ENCODE measurements around the gene SCAF1.
A peak's percentile ranks its signal among the peaks of the same experiment; 100 is the strongest.

Gene SCAF1, protein sequence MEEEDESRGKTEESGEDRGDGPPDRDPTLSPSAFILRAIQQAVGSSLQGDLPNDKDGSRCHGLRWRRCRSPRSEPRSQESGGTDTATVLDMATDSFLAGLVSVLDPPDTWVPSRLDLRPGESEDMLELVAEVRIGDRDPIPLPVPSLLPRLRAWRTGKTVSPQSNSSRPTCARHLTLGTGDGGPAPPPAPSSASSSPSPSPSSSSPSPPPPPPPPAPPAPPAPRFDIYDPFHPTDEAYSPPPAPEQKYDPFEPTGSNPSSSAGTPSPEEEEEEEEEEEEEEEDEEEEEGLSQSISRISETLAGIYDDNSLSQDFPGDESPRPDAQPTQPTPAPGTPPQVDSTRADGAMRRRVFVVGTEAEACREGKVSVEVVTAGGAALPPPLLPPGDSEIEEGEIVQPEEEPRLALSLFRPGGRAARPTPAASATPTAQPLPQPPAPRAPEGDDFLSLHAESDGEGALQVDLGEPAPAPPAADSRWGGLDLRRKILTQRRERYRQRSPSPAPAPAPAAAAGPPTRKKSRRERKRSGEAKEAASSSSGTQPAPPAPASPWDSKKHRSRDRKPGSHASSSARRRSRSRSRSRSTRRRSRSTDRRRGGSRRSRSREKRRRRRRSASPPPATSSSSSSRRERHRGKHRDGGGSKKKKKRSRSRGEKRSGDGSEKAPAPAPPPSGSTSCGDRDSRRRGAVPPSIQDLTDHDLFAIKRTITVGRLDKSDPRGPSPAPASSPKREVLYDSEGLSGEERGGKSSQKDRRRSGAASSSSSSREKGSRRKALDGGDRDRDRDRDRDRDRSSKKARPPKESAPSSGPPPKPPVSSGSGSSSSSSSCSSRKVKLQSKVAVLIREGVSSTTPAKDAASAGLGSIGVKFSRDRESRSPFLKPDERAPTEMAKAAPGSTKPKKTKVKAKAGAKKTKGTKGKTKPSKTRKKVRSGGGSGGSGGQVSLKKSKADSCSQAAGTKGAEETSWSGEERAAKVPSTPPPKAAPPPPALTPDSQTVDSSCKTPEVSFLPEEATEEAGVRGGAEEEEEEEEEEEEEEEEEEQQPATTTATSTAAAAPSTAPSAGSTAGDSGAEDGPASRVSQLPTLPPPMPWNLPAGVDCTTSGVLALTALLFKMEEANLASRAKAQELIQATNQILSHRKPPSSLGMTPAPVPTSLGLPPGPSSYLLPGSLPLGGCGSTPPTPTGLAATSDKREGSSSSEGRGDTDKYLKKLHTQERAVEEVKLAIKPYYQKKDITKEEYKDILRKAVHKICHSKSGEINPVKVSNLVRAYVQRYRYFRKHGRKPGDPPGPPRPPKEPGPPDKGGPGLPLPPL

GRCh38 chr19:49641688-49642491, at the start of gene SCAF1:
Gene SCAF1 (plus strand): TSS chr19:49642209. CDS start chr19:49645027, 2,818 bp downstream.
- DNase-seq, result peak; percentile 99

DNA sequence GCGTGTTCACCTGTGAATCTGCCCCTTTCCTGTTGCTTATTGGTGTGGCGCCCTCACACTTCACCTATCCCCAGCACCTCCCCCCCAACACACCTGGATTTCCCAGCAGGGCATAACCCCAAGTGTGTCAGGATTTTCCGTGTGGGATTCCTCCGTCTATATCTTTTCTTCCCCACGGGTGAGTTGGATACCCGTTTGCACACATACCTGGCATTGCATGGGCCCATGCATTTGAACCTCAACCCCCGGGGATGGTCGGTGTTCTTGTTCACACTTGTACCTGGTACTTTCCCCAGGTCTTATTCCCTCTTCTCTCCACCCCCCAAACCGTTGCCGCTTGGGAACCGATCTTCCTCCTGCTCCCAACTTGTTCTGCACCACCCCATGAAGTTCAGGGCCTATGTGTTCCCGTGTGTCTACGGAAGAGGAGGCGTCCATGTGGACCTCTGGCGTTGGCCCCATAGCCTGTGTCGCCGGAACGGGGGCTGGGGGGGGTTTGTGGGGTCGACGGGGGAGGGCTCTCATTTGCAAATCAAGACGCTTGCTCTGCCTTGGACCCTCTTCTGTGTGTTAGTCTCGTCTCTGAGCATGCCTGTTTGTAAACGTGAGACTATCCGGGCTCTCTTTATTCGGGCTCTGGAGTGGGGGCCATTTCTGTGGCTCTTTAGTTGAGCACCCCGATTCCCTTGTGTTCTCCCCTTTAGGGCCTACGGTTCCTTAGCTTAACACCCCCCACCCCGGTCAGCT, 49.4 kb upstream of the SCAF1 start:
- no peak for DNase-seq

DNA sequence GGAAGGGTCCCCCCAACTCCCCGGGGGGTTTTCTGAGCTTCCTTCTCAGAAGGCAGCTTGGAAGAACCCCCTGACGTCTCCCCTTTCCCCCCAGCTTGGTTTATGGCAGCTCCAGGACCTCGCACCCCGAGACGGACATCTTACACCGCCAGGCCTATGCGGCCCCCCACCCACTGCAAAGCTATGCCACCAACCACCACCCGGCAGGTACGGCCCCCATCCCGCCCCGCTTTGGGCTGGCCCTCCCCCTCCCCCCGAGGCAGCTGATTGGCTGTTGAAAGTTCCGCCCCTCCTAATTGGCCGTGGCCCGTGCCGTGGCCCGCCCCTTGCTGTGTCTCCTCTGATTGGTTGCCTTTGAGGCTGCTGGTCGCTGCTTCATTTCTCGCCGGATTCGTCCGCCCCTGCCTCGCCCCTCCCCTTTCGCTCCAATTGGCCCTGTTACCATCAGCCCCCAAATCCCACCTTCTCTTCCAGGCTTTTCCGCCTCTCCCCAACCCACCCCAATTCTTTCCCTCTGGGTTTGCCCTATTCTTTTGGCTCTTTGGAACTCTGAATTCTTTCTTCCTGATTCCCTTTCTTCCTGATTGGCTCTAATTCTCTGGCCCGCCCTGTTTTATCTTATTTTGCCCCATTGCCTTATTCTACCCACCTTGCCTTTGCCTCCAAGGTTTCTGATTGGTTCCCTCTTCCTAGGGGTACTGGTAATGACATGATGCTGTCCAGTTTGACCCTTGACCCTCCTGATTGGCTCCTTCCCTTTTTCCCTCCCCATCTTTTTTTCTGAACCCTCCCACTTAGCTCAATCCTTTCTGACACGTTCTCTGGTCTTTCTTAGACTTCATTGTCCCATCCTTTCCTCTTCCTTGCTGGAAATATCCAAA, 48.5 kb upstream of the SCAF1 start:
- DNase-seq, result peak; percentile 86

DNA sequence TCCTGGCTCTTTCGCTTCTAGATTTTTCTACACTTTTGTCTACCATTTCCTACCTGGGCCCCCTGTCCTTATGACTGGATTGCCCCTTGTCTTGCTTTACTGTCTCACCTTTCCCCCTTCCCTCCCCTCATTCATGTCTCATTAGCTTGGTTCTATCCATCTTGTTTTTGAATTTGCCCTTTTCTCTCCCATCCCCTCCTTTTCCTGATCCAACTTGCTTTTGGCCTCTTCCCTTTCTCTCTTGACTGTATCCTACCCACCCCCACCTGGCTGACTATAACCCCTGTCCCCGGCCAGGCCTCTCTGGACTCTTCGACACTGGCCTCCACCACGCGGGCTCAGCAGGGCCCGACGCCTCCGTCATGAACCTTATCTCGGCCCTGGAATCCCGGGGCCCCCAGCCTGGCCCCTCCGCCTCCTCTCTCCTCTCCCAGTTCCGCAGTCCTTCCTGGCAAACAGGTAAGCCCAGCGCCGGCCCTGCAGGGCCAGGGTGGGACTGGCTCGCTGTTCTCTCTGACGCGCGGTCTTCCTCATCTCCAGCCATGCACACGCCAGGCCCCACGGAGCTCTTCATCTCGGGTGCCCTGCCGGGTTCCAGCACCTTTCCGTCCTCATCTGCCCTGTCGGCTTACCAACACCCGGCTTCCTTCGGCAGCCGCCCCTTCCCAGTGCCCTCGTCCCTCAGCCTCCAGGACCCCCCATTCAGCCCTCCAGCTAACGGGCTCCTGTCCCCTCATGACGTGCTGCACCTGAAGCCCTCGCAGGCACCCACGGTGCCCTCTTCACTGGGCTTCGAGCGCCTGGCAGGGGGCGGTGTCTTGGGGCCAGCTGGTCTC, 47.6 kb upstream of the SCAF1 start:
- no peak for DNase-seq

DNA sequence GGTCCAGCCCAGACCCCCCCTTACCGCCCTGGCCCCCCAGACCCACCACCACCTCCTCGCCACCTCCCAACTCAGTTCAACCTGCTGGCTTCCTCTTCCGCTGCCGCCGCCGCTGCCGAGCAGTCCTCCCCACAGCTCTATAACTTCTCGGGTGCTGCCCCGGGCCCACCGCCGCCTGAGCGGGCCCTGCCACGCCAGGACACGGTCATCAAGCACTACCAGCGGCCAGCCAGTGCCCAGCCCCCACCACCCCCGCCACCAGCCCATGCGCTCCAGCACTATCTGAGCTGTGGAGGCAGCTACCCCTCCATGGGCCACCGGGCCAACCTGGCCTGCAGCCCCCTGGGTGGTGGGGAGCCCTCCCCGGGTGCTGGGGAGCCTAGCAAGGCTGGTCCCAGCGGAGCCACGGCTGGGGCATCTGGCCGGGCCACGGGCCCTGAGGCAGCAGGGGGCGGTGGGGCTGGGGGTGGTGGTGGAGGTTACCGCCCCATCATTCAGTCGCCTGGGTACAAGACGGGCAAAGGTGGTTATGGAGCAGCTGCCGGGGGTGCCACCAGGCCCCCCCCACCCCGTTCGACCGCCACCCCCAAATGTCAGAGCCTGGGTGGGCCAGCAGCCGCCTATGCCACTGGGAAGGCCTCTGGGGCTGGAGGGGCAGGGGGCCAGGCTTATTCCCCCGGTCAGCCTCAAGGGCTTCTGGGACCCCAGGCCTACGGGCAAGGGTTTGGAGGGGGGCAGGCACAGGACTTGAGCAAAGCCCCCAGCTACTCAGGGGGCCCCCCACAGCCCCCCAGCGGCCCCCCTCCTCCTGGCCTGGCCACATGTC, 46.8 kb upstream of the SCAF1 start:
- DNase-seq, result no peak

GRCh38 chr19:49595819-49596404, 46.1 kb upstream of the SCAF1 start:
- DNase-seq, result no peak

DNA sequence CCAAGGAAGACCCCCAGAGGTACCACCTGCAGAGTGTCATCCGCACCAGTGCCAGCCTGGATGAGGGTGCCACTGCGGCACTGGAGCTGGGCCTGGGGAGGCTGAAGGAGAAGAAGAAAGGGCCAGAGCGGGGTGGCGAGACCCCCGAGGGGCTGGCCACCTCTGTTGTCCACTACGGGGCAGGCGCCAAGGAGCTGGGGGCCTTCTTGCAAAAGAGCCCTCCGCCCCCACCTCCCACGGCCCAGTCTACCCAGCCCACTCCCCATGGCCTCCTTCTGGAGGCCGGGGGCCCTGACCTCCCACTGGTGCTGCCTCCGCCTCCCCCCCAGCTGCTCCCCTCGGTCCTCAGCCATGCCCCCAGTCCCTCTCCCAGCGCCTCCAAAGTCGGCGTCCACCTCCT, 45.6 kb upstream of the SCAF1 start:
- DNase-seq, result no peak

- DNase-seq, result no peak
Observed at GRCh38 chr19:49596954-49597702, 44.9 kb upstream of the SCAF1 start.

GRCh38 chr19:49597703-49597974, 44.4 kb upstream of the SCAF1 start:
- no peak for DNase-seq

- DNase-seq, result no peak
Observed at GRCh38 chr19:49599378-49600295, 42.4 kb upstream of the SCAF1 start.

DNA sequence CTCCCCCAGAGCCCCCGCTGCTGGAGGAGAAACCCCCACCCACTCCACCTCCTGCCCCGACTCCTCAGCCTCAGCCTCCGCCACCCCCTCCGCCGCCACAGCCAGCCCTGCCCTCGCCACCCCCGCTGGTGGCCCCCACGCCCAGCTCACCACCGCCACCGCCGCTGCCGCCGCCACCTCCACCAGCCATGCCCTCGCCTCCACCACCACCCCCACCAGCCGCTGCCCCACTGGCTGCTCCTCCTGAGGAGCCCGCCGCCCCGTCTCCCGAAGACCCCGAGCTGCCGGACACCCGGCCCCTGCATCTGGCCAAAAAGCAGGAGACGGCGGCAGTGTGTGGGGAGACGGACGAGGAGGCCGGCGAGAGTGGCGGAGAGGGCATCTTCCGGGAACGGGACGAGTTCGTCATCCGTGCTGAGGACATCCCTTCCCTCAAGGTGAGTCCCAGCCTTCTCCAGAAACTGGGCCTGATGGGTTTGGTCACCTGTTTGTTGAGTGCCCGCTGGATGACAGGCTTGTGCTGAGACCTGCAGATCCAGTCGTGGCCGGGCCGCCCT, 40.4 kb upstream of the SCAF1 start:
- no peak for DNase-seq

DNA sequence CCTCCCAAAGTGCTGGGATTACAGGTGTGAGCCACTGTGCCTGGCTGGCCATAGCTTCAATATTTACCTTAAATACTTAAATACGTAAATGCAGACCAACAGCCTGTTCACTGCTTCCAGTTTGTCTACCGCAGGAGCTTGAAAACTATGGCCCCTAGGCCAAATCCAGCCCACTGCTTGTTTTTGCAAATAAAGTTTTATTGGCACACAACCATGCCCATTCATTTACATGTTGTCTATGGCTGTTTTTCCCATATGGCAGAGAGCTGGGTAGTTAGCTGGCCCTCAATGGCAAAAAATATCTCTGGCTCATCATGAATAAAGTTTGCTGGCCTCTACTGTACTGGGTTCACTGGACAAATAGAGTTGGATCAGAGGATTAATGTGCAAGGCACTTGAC, 39.2 kb upstream of the SCAF1 start:
- DNase-seq, result no peak

- no peak for DNase-seq
Observed at GRCh38 chr19:49605605-49606004, 36.4 kb upstream of the SCAF1 start.

GRCh38 chr19:49609499-49610092, 32.4 kb upstream of the SCAF1 start:
- no peak for DNase-seq

DNA sequence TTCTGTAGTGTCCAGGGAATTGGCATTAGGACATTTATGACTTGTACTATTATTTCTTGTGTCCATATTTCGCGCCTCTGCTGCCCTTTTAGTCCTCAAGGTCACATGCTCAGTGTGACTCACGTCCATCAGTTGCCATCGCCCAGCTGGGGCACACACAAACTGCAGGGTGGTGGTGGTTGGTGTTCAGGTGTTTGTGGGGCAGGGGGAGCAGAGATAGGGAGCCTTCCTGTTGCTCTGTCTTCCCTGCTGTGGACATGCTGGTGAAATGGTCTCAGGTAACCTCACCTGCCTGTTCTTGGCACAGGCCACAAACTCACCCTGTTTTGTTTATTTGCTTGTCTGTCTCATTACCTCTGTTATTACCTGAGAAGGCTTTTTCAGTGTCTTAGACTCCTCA, 28.6 kb upstream of the SCAF1 start:
- DNase-seq, result no peak
